Measurements from ENCODE around the gene NEUROD6. TPM values are rescaled to one million over a fixed set of nuclear protein-coding genes. Genes with fewer than 3 reads are reported as not detected.

Gene NEUROD6
- total RNA-seq, 1 donor from 2014 or later: not detected

DNA sequence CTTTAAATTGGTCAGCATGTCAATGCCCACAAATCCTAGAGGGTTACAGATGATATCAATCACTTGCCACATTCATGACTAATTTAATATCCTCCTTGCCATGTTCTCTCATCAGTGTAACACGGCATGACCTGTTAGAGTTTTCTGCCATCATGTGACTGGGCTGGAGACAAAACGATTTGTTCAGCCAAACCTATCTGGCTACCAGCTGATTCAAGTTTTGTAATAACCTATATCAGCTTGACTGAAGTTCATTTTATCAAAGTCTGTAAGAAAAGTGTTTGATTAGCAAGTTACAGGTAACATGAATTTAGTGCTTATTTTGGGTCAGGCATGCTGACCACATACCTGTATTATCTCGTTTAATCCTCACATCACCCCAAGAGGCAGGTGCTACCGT, 25.7 kb downstream of the NEUROD6 start:
- H3K27me3 Mint-ChIP-seq (ENCODE audit: unreplicated experiment): no peaks in the 10 kb centered on the region
- H3K36me3 Mint-ChIP-seq (ENCODE audit: low read depth, unreplicated experiment): no peaks in the 10 kb centered on the region
- H3K9me3 Mint-ChIP-seq (ENCODE audit: unreplicated experiment): no peaks in the 10 kb centered on the region
- TF ChIP-seq, protein P1, sequence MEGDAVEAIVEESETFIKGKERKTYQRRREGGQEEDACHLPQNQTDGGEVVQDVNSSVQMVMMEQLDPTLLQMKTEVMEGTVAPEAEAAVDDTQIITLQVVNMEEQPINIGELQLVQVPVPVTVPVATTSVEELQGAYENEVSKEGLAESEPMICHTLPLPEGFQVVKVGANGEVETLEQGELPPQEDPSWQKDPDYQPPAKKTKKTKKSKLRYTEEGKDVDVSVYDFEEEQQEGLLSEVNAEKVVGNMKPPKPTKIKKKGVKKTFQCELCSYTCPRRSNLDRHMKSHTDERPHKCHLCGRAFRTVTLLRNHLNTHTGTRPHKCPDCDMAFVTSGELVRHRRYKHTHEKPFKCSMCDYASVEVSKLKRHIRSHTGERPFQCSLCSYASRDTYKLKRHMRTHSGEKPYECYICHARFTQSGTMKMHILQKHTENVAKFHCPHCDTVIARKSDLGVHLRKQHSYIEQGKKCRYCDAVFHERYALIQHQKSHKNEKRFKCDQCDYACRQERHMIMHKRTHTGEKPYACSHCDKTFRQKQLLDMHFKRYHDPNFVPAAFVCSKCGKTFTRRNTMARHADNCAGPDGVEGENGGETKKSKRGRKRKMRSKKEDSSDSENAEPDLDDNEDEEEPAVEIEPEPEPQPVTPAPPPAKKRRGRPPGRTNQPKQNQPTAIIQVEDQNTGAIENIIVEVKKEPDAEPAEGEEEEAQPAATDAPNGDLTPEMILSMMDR (IDR thresholded peaks at IDR 0.05; ENCODE audit: unreplicated experiment): no peak
- no peak for DNase-seq (ENCODE audit: low spot score)
- no peak overlapping the region for H3K27ac Mint-ChIP-seq (ENCODE audit: unreplicated experiment)
- peaks cover 9% of the 10 kb centered on the region for H3K4me1 Mint-ChIP-seq (ENCODE audit: unreplicated experiment)
- H3K4me3 Mint-ChIP-seq (ENCODE audit: unreplicated experiment): no peak overlapping the region

DNA sequence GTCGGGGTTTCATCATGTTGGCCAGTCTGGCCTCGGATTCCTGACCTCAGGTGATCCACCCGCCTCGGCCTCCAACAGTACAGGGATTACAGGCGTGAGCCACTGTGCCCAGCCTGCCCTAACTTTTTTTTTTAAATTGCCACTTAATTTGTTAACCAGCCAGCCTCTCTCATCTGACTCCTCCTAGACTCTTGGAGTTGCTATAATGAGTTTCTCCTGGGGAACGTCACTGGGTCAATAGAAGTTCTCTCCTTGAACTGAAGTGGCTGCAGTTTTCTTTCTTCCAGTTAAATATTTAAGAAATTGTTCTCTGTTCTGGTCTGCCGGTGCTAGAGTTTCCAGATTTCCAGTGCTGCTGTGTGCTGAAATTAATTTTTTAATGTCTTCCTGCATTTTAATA, 27.6 kb downstream of the NEUROD6 start:
- H3K9me3 Mint-ChIP-seq (ENCODE audit: unreplicated experiment): no peaks in the 10 kb centered on the region
- H3K36me3 Mint-ChIP-seq (ENCODE audit: low read depth, unreplicated experiment): no peaks in the 10 kb centered on the region
- H3K4me3 Mint-ChIP-seq (ENCODE audit: unreplicated experiment): no peak overlapping the region
- DNase-seq (ENCODE audit: low spot score): no peak
- H3K27ac Mint-ChIP-seq (ENCODE audit: unreplicated experiment): no peak overlapping the region
- no peaks in the 10 kb centered on the region for H3K27me3 Mint-ChIP-seq (ENCODE audit: unreplicated experiment)
- TF ChIP-seq, protein P1 (IDR thresholded peaks at IDR 0.05; ENCODE audit: unreplicated experiment): no peak
- peaks cover 9% of the 10 kb centered on the region for H3K4me1 Mint-ChIP-seq (ENCODE audit: unreplicated experiment)

DNA sequence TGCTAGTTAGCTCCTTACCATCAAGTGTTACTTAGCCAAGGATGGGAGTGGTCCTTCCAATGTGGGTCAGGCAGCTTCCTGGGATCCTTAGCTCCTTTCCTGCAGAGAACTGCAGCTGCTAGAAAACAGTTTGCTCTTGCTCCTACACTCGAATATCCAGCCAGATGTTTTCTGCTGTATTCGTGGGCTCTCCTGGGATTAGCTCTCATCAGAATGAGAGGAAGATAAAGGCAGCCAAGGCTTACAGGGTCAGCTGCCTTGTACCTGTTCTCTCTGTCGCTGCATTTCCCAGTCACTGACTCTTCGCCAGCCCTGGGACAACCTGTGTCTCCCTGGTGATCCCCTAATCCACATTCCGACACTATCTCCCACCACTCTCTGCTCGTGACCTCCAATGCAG, 29.0 kb downstream of the NEUROD6 start:
- H3K4me3 Mint-ChIP-seq (ENCODE audit: unreplicated experiment): no peak overlapping the region
- no peak overlapping the region for H3K27ac Mint-ChIP-seq (ENCODE audit: unreplicated experiment)
- peaks cover 9% of the 10 kb centered on the region for H3K4me1 Mint-ChIP-seq (ENCODE audit: unreplicated experiment)
- no peak for DNase-seq (ENCODE audit: low spot score)
- H3K27me3 Mint-ChIP-seq (ENCODE audit: unreplicated experiment): no peaks in the 10 kb centered on the region
- H3K36me3 Mint-ChIP-seq (ENCODE audit: low read depth, unreplicated experiment): no peaks in the 10 kb centered on the region
- H3K9me3 Mint-ChIP-seq (ENCODE audit: unreplicated experiment): no peaks in the 10 kb centered on the region
- TF ChIP-seq, protein P1 (IDR thresholded peaks at IDR 0.05; ENCODE audit: unreplicated experiment): no peak

DNA sequence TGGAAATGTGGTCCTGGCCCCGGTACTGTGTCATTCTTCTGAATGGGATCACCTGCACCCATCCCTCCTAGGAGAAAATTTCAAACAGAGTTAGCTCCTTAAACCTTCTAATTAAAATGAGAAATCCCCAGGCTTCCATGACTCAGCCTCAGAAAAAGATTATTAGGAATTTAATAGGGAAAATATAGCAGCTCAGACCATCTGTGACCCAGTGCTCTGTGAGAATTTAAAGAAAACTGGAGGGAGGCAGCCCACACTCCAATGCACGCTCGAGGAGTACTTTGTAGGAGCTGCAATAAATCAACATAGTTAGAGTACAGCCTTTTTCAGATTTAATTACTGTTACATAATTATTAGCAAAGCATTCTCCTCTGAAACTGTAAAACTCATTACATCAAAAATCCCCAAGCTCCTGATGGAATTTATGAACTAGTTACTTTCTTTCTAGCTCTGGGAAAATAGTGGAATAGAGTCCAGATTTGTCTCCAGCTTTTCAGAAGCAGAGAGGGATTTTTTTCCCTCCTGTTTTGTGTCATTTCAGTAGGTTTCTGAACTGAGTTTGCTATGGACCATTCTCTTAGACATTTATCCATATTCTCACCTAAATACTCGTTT, 30.1 kb downstream of the NEUROD6 start:
- no peak overlapping the region for H3K4me3 Mint-ChIP-seq (ENCODE audit: unreplicated experiment)
- H3K36me3 Mint-ChIP-seq (ENCODE audit: low read depth, unreplicated experiment): no peaks in the 10 kb centered on the region
- TF ChIP-seq, protein P1 (IDR thresholded peaks at IDR 0.05; ENCODE audit: unreplicated experiment): no peak
- no peaks in the 10 kb centered on the region for H3K9me3 Mint-ChIP-seq (ENCODE audit: unreplicated experiment)
- H3K27ac Mint-ChIP-seq (ENCODE audit: unreplicated experiment): no peak overlapping the region
- H3K4me1 Mint-ChIP-seq (ENCODE audit: unreplicated experiment): peaks cover 9% of the 10 kb centered on the region
- no peaks in the 10 kb centered on the region for H3K27me3 Mint-ChIP-seq (ENCODE audit: unreplicated experiment)
- no peak for DNase-seq (ENCODE audit: low spot score)

DNA sequence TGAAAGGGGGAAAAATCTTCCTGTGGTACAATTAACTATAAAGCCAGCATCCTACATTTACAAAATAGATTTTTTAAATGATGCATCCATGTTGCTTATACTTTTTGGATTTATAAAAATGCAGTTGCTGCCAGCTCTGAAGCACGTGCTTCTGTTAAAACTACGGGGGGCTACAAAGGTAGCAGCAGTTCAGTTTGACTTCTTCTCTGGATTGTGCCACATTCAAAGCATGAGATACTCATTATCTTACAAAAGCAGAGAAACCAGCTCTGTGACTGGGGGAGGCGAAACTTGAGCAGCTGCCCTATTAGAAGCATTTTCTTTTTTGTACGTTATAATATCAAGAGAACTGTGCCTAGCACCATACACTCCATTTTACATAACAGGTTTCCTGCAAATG, 31.1 kb downstream of the NEUROD6 start:
- TF ChIP-seq, protein P1 (IDR thresholded peaks at IDR 0.05; ENCODE audit: unreplicated experiment): no peak
- DNase-seq (ENCODE audit: low spot score): no peak
- Mint-ChIP-seq H3K9me3 (ENCODE audit: unreplicated experiment) (no peaks in the 10 kb centered on the region), H3K27ac (ENCODE audit: unreplicated experiment) (no peak overlapping the region), H3K36me3 (ENCODE audit: low read depth, unreplicated experiment) (no peaks in the 10 kb centered on the region), H3K27me3 (ENCODE audit: unreplicated experiment) (no peaks in the 10 kb centered on the region), H3K4me3 (ENCODE audit: unreplicated experiment) (no peak overlapping the region), H3K4me1 (ENCODE audit: unreplicated experiment) (peaks cover 9% of the 10 kb centered on the region)
